GM18505 (cell line): ENCODE measurements around the gene GRB10.

ENCODE experiments used
- ATAC-seq: cut with Tn5 transposase; IDR thresholded peaks from one replicate; pipeline ENCODE4 v1.9.1; 2021; ENCODE audit not compliant: unreplicated experiment
- POLR2A ChIP-seq: IDR thresholded peaks from 4 replicates; pipeline ENCODE4 v1.6.1; 2011; ENCODE audit warnings: borderline replicate concordance; ENCODE audit not compliant: insufficient read depth, insufficient read length; ENCODE audit errors: extremely low read depth

Gene GRB10

DNA sequence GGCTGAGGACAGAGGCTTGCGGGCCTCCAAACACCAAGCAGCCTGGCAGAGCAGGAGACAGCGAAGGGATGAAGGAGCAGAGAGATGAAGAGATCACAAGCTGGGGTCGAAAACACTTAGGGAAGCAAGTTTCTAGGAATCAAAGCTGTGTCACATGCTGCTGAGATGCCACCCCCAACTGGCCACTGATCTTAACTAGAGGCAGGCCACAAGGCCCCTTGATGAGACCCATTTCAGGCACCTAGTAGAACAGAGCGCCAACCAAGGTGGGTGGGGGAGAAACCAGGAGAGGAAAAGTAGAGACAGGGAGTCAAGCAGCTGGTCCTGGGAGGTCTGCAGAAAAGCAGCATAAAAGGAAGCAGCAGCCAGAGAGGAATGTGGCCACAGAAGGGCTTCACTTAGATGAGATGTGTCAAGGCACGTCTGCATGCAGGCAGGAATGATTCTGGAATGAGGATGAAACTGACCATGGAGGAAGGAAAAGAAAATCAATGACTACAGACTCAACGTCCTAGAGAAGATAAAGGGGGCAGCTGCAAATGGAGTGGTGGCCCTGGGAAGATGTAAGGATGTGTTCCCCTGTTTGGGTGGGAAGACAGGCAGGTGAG is 132.5 kb downstream of the GRB10 start:
- TF ChIP-seq POLR2A: no peak
- ATAC-seq: no peak

DNA sequence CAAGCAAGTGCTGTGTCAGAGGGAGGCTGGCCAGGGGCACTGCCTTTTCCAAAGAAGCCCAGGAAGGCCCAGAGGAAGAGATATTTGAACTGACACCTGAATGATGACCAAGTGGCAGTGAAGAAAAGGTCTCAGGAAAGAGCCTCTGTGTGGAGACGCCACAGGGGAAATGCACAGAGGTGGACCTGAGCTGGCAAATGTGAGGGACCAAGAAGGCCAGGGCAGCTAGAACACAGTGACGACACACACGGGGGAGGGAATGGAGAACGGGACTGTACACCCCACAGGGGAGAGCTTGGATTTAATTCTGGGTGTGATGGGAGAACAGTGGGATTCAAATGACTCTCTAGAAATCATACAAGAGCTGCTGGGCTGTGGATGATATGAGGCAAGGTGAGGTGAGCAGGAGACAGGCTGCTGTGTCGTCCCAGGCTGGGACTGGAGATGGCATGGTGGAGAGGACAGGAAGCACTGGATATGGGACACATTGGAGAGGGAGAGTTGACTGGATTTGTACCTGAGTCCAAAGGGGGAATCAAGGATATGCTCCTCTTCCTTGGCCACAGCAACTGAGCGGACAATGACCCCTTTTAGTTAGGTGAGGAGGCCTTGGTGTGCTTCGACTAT is 133.3 kb downstream of the GRB10 start:
- no peak for TF ChIP-seq POLR2A
- no peak for ATAC-seq

DNA sequence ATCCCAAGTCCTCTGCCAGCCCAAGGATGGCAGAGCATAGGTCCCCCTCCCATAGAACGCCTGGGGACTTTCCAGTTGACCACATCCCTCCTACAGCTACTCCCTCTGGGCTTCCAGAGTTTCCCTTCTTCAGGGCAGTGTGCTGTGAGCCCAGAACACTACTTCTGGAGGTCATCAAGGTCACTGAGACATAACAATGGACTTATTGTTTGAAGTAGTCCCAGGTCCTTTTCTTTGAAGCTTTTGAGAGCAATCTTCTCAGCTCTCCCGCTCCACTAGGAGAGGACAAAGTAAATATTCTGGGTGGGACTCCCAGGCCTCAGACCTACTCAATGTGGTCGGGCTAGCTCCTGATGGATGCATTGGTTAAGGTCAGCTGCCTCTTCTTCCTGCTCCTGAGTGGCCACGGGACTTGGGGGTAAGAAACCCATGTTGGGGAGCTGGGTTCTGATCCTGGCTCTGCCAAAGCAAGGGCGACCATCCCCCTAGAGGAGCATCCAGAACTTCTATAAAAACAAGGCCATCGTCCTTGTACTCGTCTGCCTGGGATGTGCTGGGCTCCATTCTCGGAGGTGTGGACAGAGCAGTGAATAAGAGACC is 134.0 kb downstream of the GRB10 start:
- TF ChIP-seq POLR2A: no peak
- no peak for ATAC-seq

DNA sequence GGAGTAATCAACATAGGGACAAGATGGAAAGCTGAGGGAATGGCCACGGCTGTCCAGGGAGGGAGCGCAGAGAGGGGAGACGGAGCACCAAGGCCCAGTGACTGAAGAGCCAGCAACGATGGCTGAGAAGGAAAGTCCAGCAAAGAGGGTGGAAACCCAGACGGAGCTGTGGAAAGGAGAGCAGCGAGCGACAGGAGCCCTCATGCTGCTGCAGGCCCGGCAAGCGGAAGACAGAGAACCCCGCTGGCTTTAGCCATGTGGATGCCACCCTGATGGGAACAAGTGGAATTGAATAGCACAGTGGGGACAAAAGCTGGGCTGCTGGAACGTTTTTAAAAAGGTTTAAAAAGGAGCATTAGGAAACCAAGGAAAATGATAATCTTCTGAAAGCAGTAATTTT is 134.6 kb downstream of the GRB10 start:
- TF ChIP-seq POLR2A: no peak

DNA sequence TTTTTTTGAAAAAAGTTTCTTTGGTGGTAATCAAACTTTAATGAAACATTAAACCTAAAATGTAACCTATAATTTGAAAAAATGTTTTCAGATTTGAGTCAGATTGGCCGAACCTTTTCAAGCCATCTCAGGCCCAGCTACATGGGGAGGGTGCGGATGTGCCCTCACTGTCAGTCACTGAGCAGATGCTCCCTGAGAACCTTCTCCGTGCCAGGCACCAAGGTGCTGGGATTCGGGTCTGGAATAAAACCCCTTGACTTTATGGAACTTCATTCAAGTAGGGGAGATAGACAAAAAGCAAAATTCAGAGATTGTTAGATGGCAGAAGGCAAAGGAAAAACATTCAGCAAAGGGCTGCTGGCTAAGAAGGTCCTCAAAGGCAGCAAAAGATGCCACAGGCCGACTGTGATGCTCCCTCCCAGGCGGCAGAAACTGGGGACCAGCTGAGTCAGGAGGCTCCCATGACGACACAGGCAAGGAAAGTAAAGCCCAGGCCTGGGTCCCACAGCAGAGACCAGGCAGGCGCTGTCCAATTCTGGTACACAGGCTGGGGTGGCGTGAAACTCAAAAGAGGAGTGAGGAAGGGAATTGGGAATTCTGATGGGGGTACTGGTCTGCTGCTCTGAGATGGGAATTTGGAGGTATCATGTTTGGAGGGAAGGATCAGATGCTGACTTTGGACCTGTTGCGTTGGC is 135.3 kb downstream of the GRB10 start:
- no peak for TF ChIP-seq POLR2A
- ATAC-seq: no peak

More for the DNA sequence above, 134.6 kb downstream of the GRB10 start:
- ATAC-seq: no peak

DNA sequence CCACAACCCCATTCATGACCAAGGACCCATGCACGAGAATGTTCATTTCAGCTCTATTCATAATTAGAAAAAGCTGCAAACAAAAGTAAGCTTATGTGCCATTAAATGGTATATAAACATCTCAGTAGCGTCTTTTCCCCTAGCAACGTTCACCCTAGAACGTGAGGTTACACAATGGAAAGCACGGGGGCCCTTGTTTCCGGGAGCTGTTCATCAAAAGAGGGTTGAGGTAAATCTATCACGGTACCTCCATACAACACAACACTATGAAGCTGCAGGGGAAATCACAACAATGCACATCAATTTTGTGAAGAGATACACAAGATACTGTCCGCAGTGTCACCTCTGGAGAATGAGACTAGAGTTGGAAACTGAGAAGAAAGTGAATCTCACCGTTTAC is 136.6 kb downstream of the GRB10 start:
- no peak for ATAC-seq

DNA sequence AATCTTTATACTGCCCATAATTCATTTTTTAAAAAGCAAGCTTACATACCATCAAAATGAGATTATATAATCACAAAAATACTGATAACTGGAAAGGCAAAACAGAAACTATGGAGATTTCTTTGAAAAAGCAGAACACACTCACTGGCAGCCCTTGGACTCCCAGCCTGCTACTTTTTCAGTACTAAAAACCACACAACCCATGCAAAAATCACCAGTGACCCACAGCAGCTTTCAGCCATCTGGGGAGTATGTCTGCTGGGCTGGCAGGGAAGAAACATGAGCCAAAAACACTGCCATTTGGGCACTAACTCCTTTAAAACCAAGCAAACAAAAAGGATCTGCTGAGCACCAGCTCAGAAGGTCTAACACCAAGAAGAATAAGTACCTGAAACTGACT is 137.5 kb downstream of the GRB10 start:
- ATAC-seq: no peak
- no peak for TF ChIP-seq POLR2A

More for the DNA sequence above, 136.6 kb downstream of the GRB10 start:
- no peak for TF ChIP-seq POLR2A

DNA sequence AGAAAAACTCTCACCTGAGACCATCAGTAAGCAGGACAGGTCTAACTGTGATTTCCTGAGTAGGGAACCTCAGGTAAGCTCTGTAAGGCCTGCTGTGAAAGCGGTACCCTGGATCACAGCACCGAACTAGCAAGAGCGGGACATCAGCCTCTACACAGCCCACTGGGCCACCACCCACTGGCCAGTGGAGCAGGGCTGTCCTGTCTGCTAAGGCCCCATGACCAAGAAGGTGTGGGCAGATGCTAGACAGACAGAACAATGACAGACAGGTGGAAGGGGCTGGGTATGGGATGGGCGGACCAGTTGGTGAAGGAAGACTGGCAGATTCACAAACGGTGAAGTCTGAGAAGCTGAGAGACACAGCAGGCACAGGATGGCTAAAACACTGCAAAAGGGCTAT is 138.1 kb downstream of the GRB10 start:
- TF ChIP-seq POLR2A: no peak
- no peak for ATAC-seq

DNA sequence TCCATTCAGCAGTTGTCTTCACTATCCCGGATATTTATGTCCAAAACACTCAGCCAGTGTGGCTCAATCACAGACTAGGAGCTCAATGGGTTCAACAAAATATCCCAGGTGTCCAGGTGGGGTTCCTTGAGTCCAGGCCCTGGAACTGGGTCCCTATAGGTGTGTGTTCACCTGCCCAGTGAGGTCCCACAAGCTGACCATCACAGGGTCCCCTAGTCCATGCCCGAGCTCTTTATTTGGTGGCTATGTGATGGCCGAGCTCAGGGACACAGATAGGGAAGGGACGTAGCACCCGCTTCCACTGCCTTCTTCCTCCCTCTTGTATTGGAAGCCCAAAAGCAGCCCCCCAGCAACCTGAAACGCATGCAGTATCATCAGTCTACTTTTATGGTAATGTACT is 138.6 kb downstream of the GRB10 start:
- ATAC-seq: no peak

DNA sequence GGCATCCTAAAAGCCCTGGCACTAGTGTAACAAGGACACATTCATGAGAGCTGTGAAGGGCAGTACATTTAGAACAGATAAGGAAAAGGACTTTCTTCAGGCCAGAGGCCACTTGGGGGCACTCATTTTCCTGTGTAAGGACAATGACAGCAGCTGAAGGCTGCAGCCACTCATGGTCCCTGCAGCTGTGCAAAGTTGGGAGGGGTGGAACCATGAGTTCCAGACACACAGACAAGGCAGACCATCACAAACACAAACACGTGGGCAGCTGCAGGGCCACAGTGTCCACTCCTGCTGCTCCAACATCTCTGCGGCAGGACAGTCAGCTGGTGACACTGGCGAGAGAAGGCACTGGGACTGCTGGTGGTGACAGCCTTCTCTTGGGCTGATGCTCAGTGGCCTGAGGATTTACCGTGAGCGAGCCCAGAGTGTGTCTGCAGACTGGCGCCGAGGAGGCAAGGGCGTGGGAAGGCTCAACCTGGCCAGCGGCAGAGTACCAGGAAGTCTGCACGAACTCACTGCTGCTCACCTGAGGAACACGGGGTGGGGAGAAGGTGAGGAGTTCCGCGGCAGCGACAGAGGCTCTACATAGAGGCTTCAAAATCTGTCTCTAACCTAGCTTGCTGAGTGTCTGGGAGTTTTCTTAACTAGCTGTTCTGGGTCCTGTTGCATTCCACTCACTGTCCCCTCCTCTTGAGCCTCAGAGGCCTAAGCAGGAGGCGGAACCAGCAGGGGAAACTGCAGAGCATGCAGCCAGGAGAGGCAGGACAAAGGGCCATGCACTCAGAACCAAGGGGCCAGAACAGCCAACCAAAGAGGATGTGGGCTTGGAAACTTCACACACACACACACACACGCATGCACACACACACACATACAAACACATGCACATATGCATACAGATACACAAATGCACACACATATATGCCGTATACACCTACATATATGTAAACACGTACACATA is 141.0 kb downstream of the GRB10 start:
- TF ChIP-seq POLR2A: no peak
- ATAC-seq: no peak

More for the DNA sequence above, 138.6 kb downstream of the GRB10 start:
- TF ChIP-seq POLR2A: no peak

DNA sequence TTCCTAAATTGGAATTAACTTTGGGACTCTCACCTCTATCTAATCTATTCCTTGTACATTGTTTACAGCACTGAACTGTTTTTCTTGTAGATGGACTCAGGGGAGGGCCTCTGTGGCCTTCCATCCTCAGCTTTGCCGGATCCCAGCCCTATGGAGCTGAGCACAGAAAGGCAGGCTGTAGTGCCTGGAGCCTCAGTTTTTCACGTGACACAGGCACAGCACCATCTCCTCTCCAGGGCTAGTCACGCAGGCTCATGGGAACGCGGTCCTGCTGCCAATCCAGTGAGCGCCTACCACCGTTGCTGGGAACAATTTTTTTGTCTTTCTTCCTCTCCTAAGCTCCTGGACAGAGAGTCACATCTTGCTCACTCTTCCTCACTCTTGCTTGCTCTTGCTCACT is 141.9 kb downstream of the GRB10 start:
- TF ChIP-seq POLR2A: no peak

DNA sequence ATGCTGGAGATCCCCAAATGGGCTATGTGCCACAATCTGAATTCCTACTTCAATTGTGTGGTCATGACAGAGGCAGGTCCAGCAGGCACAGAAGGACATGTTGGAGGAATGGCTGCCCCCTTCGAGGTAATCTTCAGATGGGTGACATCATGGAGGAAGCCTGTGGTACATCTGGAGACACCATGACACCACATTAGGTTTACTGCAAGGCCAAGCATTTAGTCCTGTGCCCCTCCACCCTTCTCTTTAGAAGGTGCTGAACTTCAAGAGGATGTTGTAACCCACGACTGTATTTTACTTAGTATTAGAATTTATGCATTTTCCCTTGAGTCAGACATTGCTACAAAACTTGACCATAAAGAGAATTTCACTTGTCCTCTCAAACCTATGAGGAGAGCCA is 142.4 kb downstream of the GRB10 start:
- no peak for ATAC-seq
- no peak for TF ChIP-seq POLR2A

More for the DNA sequence above, 141.9 kb downstream of the GRB10 start:
- ATAC-seq: no peak
